ENCODE data around the gene CKS1B.
"Not testable (repeated sequence)": the region's sequence is repeated elsewhere in the genome, so short reads cannot be mapped to it uniquely, and the experiment has no call there.

Gene CKS1B

GRCh38 chr1:154975409-154976059, 1.1 kb downstream of the CKS1B start:
- no peak overlapping the region for H3K27ac Mint-ChIP-seq

GRCh38 chr1:154977762-154978161, 3.3 kb downstream of the CKS1B start:
- H3K4me1 Mint-ChIP-seq (ENCODE audit: low read depth): peaks cover 19% of the 10 kb centered on the region
- peaks cover 17% of the 10 kb centered on the region for H3K36me3 Mint-ChIP-seq (ENCODE audit: low read depth)
- not testable (repeated sequence) for DNase-seq (ENCODE audit: low spot score); H3K27me3 Mint-ChIP-seq (ENCODE audit: low read depth); H3K9me3 Mint-ChIP-seq
- peak overlapping the region; percentile 12 for H3K4me3 Mint-ChIP-seq
- H3K27ac Mint-ChIP-seq: peak overlapping the region; percentile 12

More at GRCh38 chr1:154975409-154976059, 1.1 kb downstream of the CKS1B start:
- Mint-ChIP-seq H3K9me3 (no peaks in the 10 kb centered on the region), H3K36me3 (ENCODE audit: low read depth) (peaks cover 19% of the 10 kb centered on the region), H3K4me3 (no peak overlapping the region), H3K4me1 (ENCODE audit: low read depth) (peaks cover 34% of the 10 kb centered on the region), H3K27me3 (ENCODE audit: low read depth) (no peaks in the 10 kb centered on the region)
- peak; percentile 77 for DNase-seq (ENCODE audit: low spot score)

- H3K4me3 Mint-ChIP-seq: no peak overlapping the region
- H3K36me3 Mint-ChIP-seq (ENCODE audit: low read depth): peaks cover 17% of the 10 kb centered on the region
Observed at GRCh38 chr1:154978360-154978759, 3.9 kb downstream of the CKS1B start.

GRCh38 chr1:154982341-154982740, 7.9 kb downstream of the CKS1B start:
- H3K4me3 Mint-ChIP-seq: no peak overlapping the region
- no peaks in the 10 kb centered on the region for H3K27me3 Mint-ChIP-seq (ENCODE audit: low read depth)

More at GRCh38 chr1:154978360-154978759, 3.9 kb downstream of the CKS1B start:
- no peak for DNase-seq (ENCODE audit: low spot score)
- Mint-ChIP-seq H3K27ac (no peak overlapping the region), H3K9me3 (no peaks in the 10 kb centered on the region), H3K27me3 (ENCODE audit: low read depth) (no peaks in the 10 kb centered on the region), H3K4me1 (ENCODE audit: low read depth) (peaks cover 16% of the 10 kb centered on the region)

GRCh38 chr1:154982897-154983648, 8.6 kb downstream of the CKS1B start, which contains the start of gene FLAD1:
Gene FLAD1, plus strand, starts transcription at chr1:154983344. Its CDS starts 351 bp downstream, at chr1:154983695.
- no peak within 1 kb of the TSS for H3K27ac Mint-ChIP-seq
- no peaks in the 10 kb centered on the region for H3K9me3 Mint-ChIP-seq
- H3K4me1 Mint-ChIP-seq (ENCODE audit: low read depth): peaks cover 11% of the 10 kb centered on the region
- H3K27me3 Mint-ChIP-seq (ENCODE audit: low read depth): no peaks in the 10 kb centered on the region
- DNase-seq (ENCODE audit: low spot score): peak; percentile 97
- peaks cover 22% of the 10 kb centered on the region for H3K36me3 Mint-ChIP-seq (ENCODE audit: low read depth)
- no peak within 1 kb of the TSS for H3K4me3 Mint-ChIP-seq

More at GRCh38 chr1:154982341-154982740, 7.9 kb downstream of the CKS1B start:
- Mint-ChIP-seq H3K27ac (no peak overlapping the region), H3K36me3 (ENCODE audit: low read depth) (peaks cover 23% of the 10 kb centered on the region), H3K4me1 (ENCODE audit: low read depth) (peaks cover 15% of the 10 kb centered on the region), H3K9me3 (no peaks in the 10 kb centered on the region)
- DNase-seq (ENCODE audit: low spot score): no peak

GRCh38 chr1:154983776-154984466, 9.4 kb downstream of the CKS1B start:
- no peak for DNase-seq (ENCODE audit: low spot score)
- H3K4me3 Mint-ChIP-seq: no peak overlapping the region
- H3K27ac Mint-ChIP-seq: no peak overlapping the region
- no peaks in the 10 kb centered on the region for H3K9me3 Mint-ChIP-seq
- peaks cover 11% of the 10 kb centered on the region for H3K4me1 Mint-ChIP-seq (ENCODE audit: low read depth)
- H3K36me3 Mint-ChIP-seq (ENCODE audit: low read depth): peaks cover 26% of the 10 kb centered on the region
- no peaks in the 10 kb centered on the region for H3K27me3 Mint-ChIP-seq (ENCODE audit: low read depth)

GRCh38 chr1:154986736-154987135, 12.3 kb downstream of the CKS1B start:
- not testable (repeated sequence) for H3K27me3 Mint-ChIP-seq (ENCODE audit: low read depth); H3K4me1 Mint-ChIP-seq (ENCODE audit: low read depth); H3K4me3 Mint-ChIP-seq; H3K27ac Mint-ChIP-seq; DNase-seq (ENCODE audit: low spot score); H3K9me3 Mint-ChIP-seq
- H3K36me3 Mint-ChIP-seq (ENCODE audit: low read depth): peaks cover 22% of the 10 kb centered on the region

GRCh38 chr1:154987326-154987725, 12.8 kb downstream of the CKS1B start:
- H3K27ac Mint-ChIP-seq: no peak overlapping the region
- H3K4me1 Mint-ChIP-seq (ENCODE audit: low read depth): peaks cover 10% of the 10 kb centered on the region
- H3K36me3 Mint-ChIP-seq (ENCODE audit: low read depth): peaks cover 21% of the 10 kb centered on the region
- no peaks in the 10 kb centered on the region for H3K9me3 Mint-ChIP-seq
- DNase-seq (ENCODE audit: low spot score): no peak
- no peaks in the 10 kb centered on the region for H3K27me3 Mint-ChIP-seq (ENCODE audit: low read depth)
- no peak overlapping the region for H3K4me3 Mint-ChIP-seq

- H3K4me3 Mint-ChIP-seq: no peak overlapping the region
Observed at GRCh38 chr1:154988058-154988954, 13.8 kb downstream of the CKS1B start.

GRCh38 chr1:154989195-154989860, 14.8 kb downstream of the CKS1B start:
- peaks cover 19% of the 10 kb centered on the region for H3K36me3 Mint-ChIP-seq (ENCODE audit: low read depth)

More at GRCh38 chr1:154988058-154988954, 13.8 kb downstream of the CKS1B start:
- Mint-ChIP-seq H3K4me1 (ENCODE audit: low read depth) (peaks cover 10% of the 10 kb centered on the region), H3K9me3 (no peaks in the 10 kb centered on the region), H3K27ac (no peak overlapping the region), H3K27me3 (ENCODE audit: low read depth) (no peaks in the 10 kb centered on the region), H3K36me3 (ENCODE audit: low read depth) (peaks cover 19% of the 10 kb centered on the region)
- no peak for DNase-seq (ENCODE audit: low spot score)

GRCh38 chr1:154990276-154990675, 15.8 kb downstream of the CKS1B start:
- no peaks in the 10 kb centered on the region for H3K9me3 Mint-ChIP-seq
- H3K27me3 Mint-ChIP-seq (ENCODE audit: low read depth): no peaks in the 10 kb centered on the region
- H3K36me3 Mint-ChIP-seq (ENCODE audit: low read depth): peaks cover 19% of the 10 kb centered on the region
- no peak overlapping the region for H3K27ac Mint-ChIP-seq
- H3K4me1 Mint-ChIP-seq (ENCODE audit: low read depth): peaks cover 5% of the 10 kb centered on the region
- no peak overlapping the region for H3K4me3 Mint-ChIP-seq
- DNase-seq (ENCODE audit: low spot score): no peak

More at GRCh38 chr1:154989195-154989860, 14.8 kb downstream of the CKS1B start:
- Mint-ChIP-seq H3K27ac (no peak overlapping the region), H3K4me1 (ENCODE audit: low read depth) (peaks cover 3% of the 10 kb centered on the region), H3K9me3 (no peaks in the 10 kb centered on the region), H3K4me3 (no peak overlapping the region), H3K27me3 (ENCODE audit: low read depth) (no peaks in the 10 kb centered on the region)
- no peak for DNase-seq (ENCODE audit: low spot score)

GRCh38 chr1:154992721-154993571, 18.5 kb downstream of the CKS1B start:
- no peak overlapping the region for H3K27ac Mint-ChIP-seq
- no peak for DNase-seq (ENCODE audit: low spot score)
- no peaks in the 10 kb centered on the region for H3K27me3 Mint-ChIP-seq (ENCODE audit: low read depth)
- H3K9me3 Mint-ChIP-seq: no peaks in the 10 kb centered on the region
- H3K4me1 Mint-ChIP-seq (ENCODE audit: low read depth): peaks cover 15% of the 10 kb centered on the region
- H3K4me3 Mint-ChIP-seq: no peak overlapping the region
- H3K36me3 Mint-ChIP-seq (ENCODE audit: low read depth): peaks cover 11% of the 10 kb centered on the region

Data from T-helper 2 cell treated with Interferon-gamma antibody and Interleukin-4, amounts not matched to agents 5 μg/mL and 100 μg/mL, for 36 hours (primary cell).